ENCODE results near the gene INHBA. TPM values are rescaled to one million over a fixed set of nuclear protein-coding genes. Genes with fewer than 3 reads are reported as not detected.

The INHBA gene
- 2.1 and 19.6 TPM in 2 replicates for total RNA-seq

- peak; percentile 44 for DNase-seq (ENCODE audit: low read depth)
Observed at GRCh38 chr7:41702635-41703371, at the start of gene INHBA. Gene INHBA, minus strand, starts transcription at chr7:41703090. Its CDS starts 2,716 bp downstream, at chr7:41700374.

- no peak for DNase-seq (ENCODE audit: low read depth)
Observed at GRCh38 chr7:41752615-41753014, 49.7 kb upstream of the INHBA start.

- no peak for DNase-seq (ENCODE audit: low read depth)
Observed at GRCh38 chr7:41750661-41751540, 48.0 kb upstream of the INHBA start.

- DNase-seq (ENCODE audit: low read depth) = no peak
Observed at GRCh38 chr7:41747961-41748360, 45.1 kb upstream of the INHBA start.

- DNase-seq (ENCODE audit: low read depth) = no peak
Observed at GRCh38 chr7:41745451-41745850, 42.6 kb upstream of the INHBA start.

GRCh38 chr7:41744161-41744560 lies 41.3 kb upstream of the INHBA start:
- no peak for DNase-seq (ENCODE audit: low read depth)

- DNase-seq (ENCODE audit: low read depth) = no peak
Observed at GRCh38 chr7:41742401-41743020, 39.6 kb upstream of the INHBA start.

- no peak for DNase-seq (ENCODE audit: low read depth)
Observed at GRCh38 chr7:41738806-41739205, 35.9 kb upstream of the INHBA start.

- DNase-seq (ENCODE audit: low read depth) = no peak
Observed at GRCh38 chr7:41738336-41738735, 35.4 kb upstream of the INHBA start.

- no peak for DNase-seq (ENCODE audit: low read depth)
Observed at GRCh38 chr7:41735206-41735605, 32.3 kb upstream of the INHBA start.

- peak; percentile 91 for DNase-seq (ENCODE audit: low read depth)
Observed at GRCh38 chr7:41732843-41733306, 30.0 kb upstream of the INHBA start.

- no peak for DNase-seq (ENCODE audit: low read depth)
Observed at GRCh38 chr7:41732436-41732785, 29.5 kb upstream of the INHBA start.

- DNase-seq (ENCODE audit: low read depth) = peak; percentile 13
Observed at GRCh38 chr7:41731493-41732435, 28.9 kb upstream of the INHBA start.

- no peak for DNase-seq (ENCODE audit: low read depth)
Observed at GRCh38 chr7:41730668-41731067, 27.8 kb upstream of the INHBA start.

GRCh38 chr7:41730161-41730560 lies 27.3 kb upstream of the INHBA start:
- DNase-seq (ENCODE audit: low read depth) = no peak

- no peak for DNase-seq (ENCODE audit: low read depth)
Observed at GRCh38 chr7:41729059-41729458, 26.2 kb upstream of the INHBA start.

- no peak for DNase-seq (ENCODE audit: low read depth)
Observed at GRCh38 chr7:41725013-41725412, 22.1 kb upstream of the INHBA start.

- no peak for DNase-seq (ENCODE audit: low read depth)
Observed at GRCh38 chr7:41720886-41721285, 18.0 kb upstream of the INHBA start.

- DNase-seq (ENCODE audit: low read depth) = no peak
Observed at GRCh38 chr7:41720046-41720445, 17.2 kb upstream of the INHBA start.

GRCh38 chr7:41716691-41717090 lies 13.8 kb upstream of the INHBA start:
- no peak for DNase-seq (ENCODE audit: low read depth)

GRCh38 chr7:41715000-41715399 lies 12.1 kb upstream of the INHBA start:
- DNase-seq (ENCODE audit: low read depth) = no peak
